AG10803 (cell line): ENCODE data around the gene TMEM81.

ENCODE experiments used
- DNase-seq: peaks from one replicate; pipeline ENCODE4 v3.0.0; 2010; ENCODE audit warnings: low read depth
- H3K4me3 ChIP-seq: 2 replicates; pipeline ENCODE4 v1.5.1; 2011; ENCODE audit warnings: mild to moderate bottlenecking, low read length, control low read depth
- CTCF ChIP-seq: conservative IDR thresholded peaks from 2 replicates; pipeline ENCODE4 v1.5.1; 2011; ENCODE audit warnings: mild to moderate bottlenecking, low read length, control low read depth, inconsistent platforms

Gene TMEM81

GRCh38 chr1:205054013-205054412 lies 30.2 kb downstream of the TMEM81 start:
- no peak for TF ChIP-seq CTCF

GRCh38 chr1:205053296-205053695 lies 31.0 kb downstream of the TMEM81 start:
- no peak for TF ChIP-seq CTCF
- no peak for DNase-seq
- H3K4me3 ChIP-seq, result no peak overlapping the region

More at GRCh38 chr1:205054013-205054412, 30.2 kb downstream of the TMEM81 start:
- no peak overlapping the region for H3K4me3 ChIP-seq
- DNase-seq, result no peak

GRCh38 chr1:205052690-205053089 lies 31.6 kb downstream of the TMEM81 start:
- H3K4me3 ChIP-seq, result no peak overlapping the region
- TF ChIP-seq CTCF, result no peak
- no peak for DNase-seq

- no peak for DNase-seq
- no peak for TF ChIP-seq CTCF
- no peak overlapping the region for H3K4me3 ChIP-seq
These were observed 34.8 kb downstream of the TMEM81 start for GRCh38 chr1:205049479-205049878.

GRCh38 chr1:205048382-205048781 lies 35.9 kb downstream of the TMEM81 start:
- DNase-seq, result no peak
- TF ChIP-seq CTCF, result no peak
- H3K4me3 ChIP-seq, result no peak overlapping the region

GRCh38 chr1:205047764-205048231 lies 36.5 kb downstream of the TMEM81 start:
- no peak for DNase-seq
- H3K4me3 ChIP-seq, result no peak overlapping the region
- no peak for TF ChIP-seq CTCF

- DNase-seq, result no peak
- H3K4me3 ChIP-seq, result no peak overlapping the region
- TF ChIP-seq CTCF, result no peak
These were observed 37.4 kb downstream of the TMEM81 start for GRCh38 chr1:205046870-205047269.
